ENCODE measurements around the gene GPR27. TPM values are rescaled to one million over a fixed set of nuclear protein-coding genes. Genes with fewer than 3 reads are reported as not detected.

The GPR27 gene
- total RNA-seq, 1 experiment from 2014 or later, result not detected

DNA sequence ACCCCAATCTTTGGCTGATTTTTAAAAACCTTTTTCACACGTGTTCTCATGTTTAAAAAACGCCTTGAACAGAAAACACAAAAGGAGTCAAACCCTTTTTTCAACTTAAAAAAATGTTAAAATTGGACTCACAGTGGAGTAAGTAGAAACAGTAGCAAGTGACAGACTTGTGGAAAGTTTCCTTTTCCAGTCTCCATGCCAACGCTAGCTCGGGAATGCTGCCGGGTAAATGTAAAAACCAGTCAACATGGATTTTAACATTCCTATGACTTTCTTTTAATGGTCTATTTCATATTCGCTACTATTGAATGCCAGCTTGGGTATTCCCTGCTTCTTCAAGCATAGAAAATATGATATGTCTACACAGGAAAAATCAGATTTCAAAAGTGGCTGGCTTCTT is 32.9 kb downstream of the GPR27 start:
- POLR2A ChIA-PET (ENCODE audit: unreplicated experiment), result no interaction called here
- no peak overlapping the region for H3K27ac ChIP-seq
- intact Hi-C loops (cut with micrococcal nuclease; ENCODE audit: unreplicated experiment), result no loop called here
- no TSS peak for BruUV-seq (replicated peaks)
- no peaks in the 10 kb centered on the region for H3K9me2 ChIP-seq (ENCODE audit: insufficient read depth)
- no peaks in the 10 kb centered on the region for H3K36me3 ChIP-seq (ENCODE audit: low read depth)
- no peak for DNase-seq
- H4K20me1 ChIP-seq (ENCODE audit: insufficient read depth), result no peaks in the 10 kb centered on the region
- no peaks in the 10 kb centered on the region for H3F3A ChIP-seq (ENCODE audit: insufficient read depth, low read depth)
- H3K4me3 ChIP-seq, result no peak overlapping the region
- CTCF ChIA-PET, result no interaction called here
- H3K4me2 ChIP-seq, result no peak overlapping the region
- no peak overlapping the region for H2AFZ ChIP-seq
- H3K79me2 ChIP-seq (ENCODE audit: low read depth), result no peaks in the 10 kb centered on the region
- no peaks in the 10 kb centered on the region for H3K27me3 ChIP-seq (ENCODE audit: insufficient read depth, low read depth)
- no peaks in the 10 kb centered on the region for H3K9me3 ChIP-seq (ENCODE audit: insufficient read depth, low read depth)
- H3K4me1 ChIP-seq (replicated peaks; ENCODE audit: insufficient read depth), result no peaks in the 10 kb centered on the region
- TF ChIP-seq CTCF (conservative IDR thresholded peaks at IDR 0.05) (no peak), EZH2 (IDR thresholded peaks at IDR 0.05; ENCODE audit: low read depth) (no peak)

DNA sequence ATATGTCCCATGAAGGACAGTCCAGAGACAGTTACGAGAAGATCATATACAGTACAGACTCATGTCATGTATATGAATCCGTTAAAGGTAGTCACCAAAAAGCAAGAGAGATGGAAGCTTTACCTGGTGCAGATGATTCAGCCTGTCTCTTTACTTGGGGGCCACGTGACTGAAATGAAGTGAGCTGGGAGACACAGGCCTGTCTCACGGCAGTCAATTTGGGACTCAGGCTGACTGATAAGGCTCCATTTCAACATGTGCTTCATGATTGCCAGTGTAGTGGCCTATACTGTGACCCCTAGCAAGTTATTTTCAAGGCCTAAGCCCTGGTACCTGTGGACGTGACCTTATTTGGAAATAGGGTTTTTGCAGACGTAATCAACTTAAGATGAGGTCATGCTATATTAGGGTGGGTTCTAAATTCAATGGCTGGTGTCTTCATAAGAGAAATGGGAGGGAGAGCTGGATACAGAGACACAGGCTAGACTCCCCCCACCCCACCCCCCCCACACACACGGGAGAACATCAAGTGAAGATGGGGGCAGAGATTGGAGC is 34.3 kb downstream of the GPR27 start:
- CTCF ChIA-PET, result no interaction called here
- H3K79me2 ChIP-seq (ENCODE audit: low read depth), result no peaks in the 10 kb centered on the region

GRCh38 chr3:71789922-71790321 is 36.3 kb downstream of the GPR27 start:
- Histone ChIP-seq H3K27ac (no peak overlapping the region), H3K36me3 (ENCODE audit: low read depth) (no peaks in the 10 kb centered on the region), H3K27me3 (ENCODE audit: insufficient read depth, low read depth) (no peaks in the 10 kb centered on the region), H3K4me1 (replicated peaks; ENCODE audit: insufficient read depth) (no peaks in the 10 kb centered on the region), H3K4me2 (no peak overlapping the region), H3K9me3 (ENCODE audit: insufficient read depth, low read depth) (no peaks in the 10 kb centered on the region), H4K20me1 (ENCODE audit: insufficient read depth) (no peaks in the 10 kb centered on the region), H2AFZ (no peak overlapping the region), H3K4me3 (no peak overlapping the region), H3K79me2 (ENCODE audit: low read depth) (no peaks in the 10 kb centered on the region), H3F3A (ENCODE audit: insufficient read depth, low read depth) (no peaks in the 10 kb centered on the region), H3K9me2 (ENCODE audit: insufficient read depth) (no peaks in the 10 kb centered on the region)
- no peak for TF ChIP-seq EZH2 (IDR thresholded peaks at IDR 0.05; ENCODE audit: low read depth)
- TF ChIP-seq CTCF (conservative IDR thresholded peaks at IDR 0.05), result no peak
- intact Hi-C loops (cut with micrococcal nuclease; ENCODE audit: unreplicated experiment), result no loop called here
- POLR2A ChIA-PET (ENCODE audit: unreplicated experiment), result no interaction called here
- BruUV-seq (replicated peaks), result no TSS peak
- no peak for DNase-seq
- CTCF ChIA-PET, result no interaction called here

More for the DNA sequence above, 34.3 kb downstream of the GPR27 start:
- Histone ChIP-seq H3K27ac (no peak overlapping the region), H2AFZ (no peak overlapping the region), H3K27me3 (ENCODE audit: insufficient read depth, low read depth) (no peaks in the 10 kb centered on the region), H3K9me2 (ENCODE audit: insufficient read depth) (no peaks in the 10 kb centered on the region), H4K20me1 (ENCODE audit: insufficient read depth) (no peaks in the 10 kb centered on the region), H3K36me3 (ENCODE audit: low read depth) (no peaks in the 10 kb centered on the region), H3K4me3 (no peak overlapping the region), H3F3A (ENCODE audit: insufficient read depth, low read depth) (no peaks in the 10 kb centered on the region), H3K9me3 (ENCODE audit: insufficient read depth, low read depth) (no peaks in the 10 kb centered on the region), H3K4me1 (replicated peaks; ENCODE audit: insufficient read depth) (no peaks in the 10 kb centered on the region), H3K4me2 (no peak overlapping the region)
- POLR2A ChIA-PET (ENCODE audit: unreplicated experiment), result no interaction called here
- BruUV-seq (replicated peaks), result no TSS peak
- TF ChIP-seq EZH2 (IDR thresholded peaks at IDR 0.05; ENCODE audit: low read depth) (no peak), CTCF (conservative IDR thresholded peaks at IDR 0.05) (no peak)
- intact Hi-C loops (cut with micrococcal nuclease; ENCODE audit: unreplicated experiment), result no loop called here
- no peak for DNase-seq

Measured in PC-9 (cell line).